Keratinocyte (primary cell): ENCODE data around the gene PGA3. TPM values are rescaled to one million over a fixed set of nuclear protein-coding genes. Genes with fewer than 3 reads are reported as not detected.

Experiments
- DNase-seq: peaks from one replicate; pipeline ENCODE4 v3.0.0-alpha.2; 2011; ENCODE audit warnings: low read depth, missing footprints, low spot score
- FAIRE-seq: peaks from 2 replicates; lab custom pipeline; 2011; peaks lifted over from hg19 to GRCh38; lab: Jason Lieb, UNC
- H2AFZ ChIP-seq: 2 replicates; pipeline ENCODE4 v1.6.0; 2012; ENCODE audit warnings: low read length, control low read depth, inconsistent platforms; ENCODE audit not compliant: control insufficient read depth
- H3K27ac ChIP-seq: 2 replicates; pipeline ENCODE4 v1.5.1; 2011; ENCODE audit warnings: low read length; ENCODE audit not compliant: control insufficient read depth, insufficient read depth
- H3K27me3 ChIP-seq: 3 replicates; pipeline ENCODE4 v1.6.0; 2011; ENCODE audit warnings: low read length; ENCODE audit not compliant: control insufficient read depth, insufficient read depth; ENCODE audit errors: extremely low read depth
- H3K36me3 ChIP-seq, 2 experiments: 2 replicates in 1 of 2; 3 replicates in 1 of 2; pipeline ENCODE4 v1.5.1; 2011; ENCODE audit warnings: low read length in 2 of 2, mild to moderate bottlenecking in 1 of 2; ENCODE audit not compliant: control insufficient read depth in 2 of 2, insufficient read depth in 2 of 2; ENCODE audit errors: extremely low read depth in 1 of 2
- H3K4me1 ChIP-seq: 3 replicates; pipeline ENCODE4 v1.5.1; 2011; ENCODE audit warnings: low read length; ENCODE audit not compliant: control insufficient read depth, insufficient read depth; ENCODE audit errors: extremely low read depth
- H3K4me2 ChIP-seq: 3 replicates; pipeline ENCODE4 v1.6.0; 2011; ENCODE audit warnings: low read depth, low read length; ENCODE audit not compliant: control insufficient read depth, insufficient read depth; ENCODE audit errors: extremely low read depth
- H3K4me3 ChIP-seq, 3 experiments: fragments of 200-600 bp in 1 of 3; sonication (generic) in 1 of 3; 2 replicates in 2 of 3; 3 replicates in 1 of 3; pipeline ENCODE4 v1.5.1; 2011 to 2016; ENCODE audit warnings: low read length in 3 of 3, mild to moderate bottlenecking in 3 of 3, control low read depth in 2 of 3, inconsistent platforms in 1 of 3, low read depth in 1 of 3, mixed read lengths in 1 of 3, mixed run types in 1 of 3, moderate library complexity in 1 of 3; ENCODE audit not compliant: control insufficient read depth in 2 of 3, insufficient read depth in 2 of 3; ENCODE audit errors: extremely low read depth in 1 of 3
- H3K79me2 ChIP-seq: 2 replicates; pipeline ENCODE4 v1.6.0; 2012; ENCODE audit warnings: low read length; ENCODE audit not compliant: control insufficient read depth, insufficient read depth
- H3K9ac ChIP-seq: 3 replicates; pipeline ENCODE4 v1.6.0; 2011; ENCODE audit warnings: low read length; ENCODE audit not compliant: control insufficient read depth, insufficient read depth; ENCODE audit errors: extremely low read depth
- H3K9me1 ChIP-seq: 3 replicates; pipeline ENCODE4 v1.6.0; 2011; ENCODE audit warnings: low read length; ENCODE audit not compliant: control insufficient read depth, insufficient read depth; ENCODE audit errors: extremely low read depth
- H3K9me3 ChIP-seq: 2 replicates; pipeline ENCODE4 v1.5.1; 2012; ENCODE audit warnings: low read depth, low read length; ENCODE audit not compliant: control insufficient read depth
- H4K20me1 ChIP-seq: 3 replicates; pipeline ENCODE4 v1.6.0; 2011; ENCODE audit warnings: low read length; ENCODE audit not compliant: control insufficient read depth, insufficient read depth; ENCODE audit errors: extremely low read depth
- CTCF ChIP-seq, 3 experiments: IDR thresholded peaks in 1 of 3; conservative IDR thresholded peaks in 1 of 3; optimal IDR thresholded peaks in 1 of 3; 2 replicates in 2 of 3; 3 replicates in 1 of 3; pipeline versions ENCODE3 to v1.5.1; 2011; ENCODE audit warnings: low read length in 3 of 3, mild to moderate bottlenecking in 3 of 3, moderate library complexity in 2 of 3, control low read depth in 1 of 3, inconsistent platforms in 1 of 3; ENCODE audit not compliant: insufficient read depth in 2 of 3; ENCODE audit errors: extremely low read depth in 1 of 3
- EZH2 ChIP-seq: IDR thresholded peaks from one replicate; pipeline ENCODE4 v1.6.1; 2012; ENCODE audit warnings: inconsistent platforms, mild to moderate bottlenecking, low read length, moderate library complexity
- dilution Hi-C: fragments of 300-500 bp; cut with MboI; formaldehyde crosslinking; loops from one replicate; pipeline ENCODE4 v1.7.0; 2020; ENCODE audit warnings: low sequenced_read_pairs; ENCODE audit not compliant: extremely low pct_ligation_motif_present
- polyA plus RNA-seq, 5 experiments: library from polyadenylated mRNA; depleted of rRNA in 3 of 5; stranded (reverse) in 3 of 5; stranded (forward) in 1 of 5; unstranded in 1 of 5; fragments of >200 nt; gene quantifications; 1 replicate in 1 of 5; 2 replicates in 3 of 5; 3 replicates in 1 of 5; pipeline versions ENCODE4 v1.2.1 to v1.2.3, GENCODE V29; 2011 to 2012; ENCODE audit warnings: missing spikeins in 2 of 5, low read depth in 1 of 5, low replicate concordance in 1 of 5

The PGA3 gene
- polyA plus RNA-seq, 1 donor (not counting 4 experiments of a cell fraction or from before 2014, with no cell fraction given): not detected

GRCh38 chr11:61154528-61154927, 48.8 kb upstream of the PGA3 start:
- Histone ChIP-seq H3K27ac (no peak overlapping the region), H3K9ac (no peak overlapping the region), H3K79me2 (peaks cover 59% of the 10 kb centered on the region), H3K9me1 (no peaks in the 10 kb centered on the region), H3K9me3 (no peaks in the 10 kb centered on the region), H3K4me3 (no peak overlapping the region), H3K27me3 (no peaks in the 10 kb centered on the region), H2AFZ (no peak overlapping the region), H3K4me2 (no peak overlapping the region), H4K20me1 (no peaks in the 10 kb centered on the region), H3K4me1 (peaks cover 41% of the 10 kb centered on the region), H3K36me3 (no peaks in the 10 kb centered on the region)
- dilution Hi-C loops: no loop called here
- no peak for TF ChIP-seq EZH2
- no peak for TF ChIP-seq CTCF (optimal IDR thresholded peaks at IDR 0.05 in 1 of 3, IDR thresholded peaks at IDR 0.05 in 1 of 3, conservative IDR thresholded peaks at IDR 0.05 in 1 of 3; ENCODE audit: extremely low read depth in 1 of 3, insufficient read depth in 2 of 3, low read length in 3 of 3)
- DNase-seq: no peak
- no peak for FAIRE-seq

GRCh38 chr11:61155312-61155711, 48.0 kb upstream of the PGA3 start:
- Histone ChIP-seq H3K4me2 (no peak overlapping the region), H3K27ac (no peak overlapping the region), H2AFZ (no peak overlapping the region), H3K79me2 (peaks cover 53% of the 10 kb centered on the region), H3K4me3 (no peak overlapping the region), H4K20me1 (no peaks in the 10 kb centered on the region), H3K9ac (no peak overlapping the region), H3K9me1 (no peaks in the 10 kb centered on the region), H3K9me3 (no peaks in the 10 kb centered on the region), H3K36me3 (no peaks in the 10 kb centered on the region), H3K4me1 (peaks cover 39% of the 10 kb centered on the region), H3K27me3 (no peaks in the 10 kb centered on the region)
- DNase-seq (no peak), FAIRE-seq (no peak)
- TF ChIP-seq EZH2 (no peak), CTCF (optimal IDR thresholded peaks at IDR 0.05 in 1 of 3, IDR thresholded peaks at IDR 0.05 in 1 of 3, conservative IDR thresholded peaks at IDR 0.05 in 1 of 3; ENCODE audit: extremely low read depth in 1 of 3, insufficient read depth in 2 of 3, low read length in 3 of 3) (no peak)
- dilution Hi-C loops: no loop called here
